ENCODE results near the gene ELK1.

Gene ELK1

GRCh38 chrX:47612418-47612817 is 37.9 kb downstream of the ELK1 start:
- no peak for DNase-seq (ENCODE audit: low read depth in 1 of 2, low spot score in 1 of 2)
- H3K27ac ChIP-seq (replicated peaks): no peak overlapping the region
- no peaks in the 10 kb centered on the region for H3K27me3 ChIP-seq (ENCODE audit: insufficient read depth, poor library complexity, severe bottlenecking)
- TF ChIP-seq SPI1 (IDR thresholded peaks at IDR 0.05; ENCODE audit: borderline replicate concordance, low read depth) (no peak), CTCF (IDR thresholded peaks at IDR 0.05; ENCODE audit: insufficient read depth, low read length) (no peak), GABPA (IDR thresholded peaks at IDR 0.05; ENCODE audit: low read depth) (no peak), POLR2AphosphoS5 (IDR thresholded peaks at IDR 0.05; ENCODE audit: low read depth) (no peak), REST (IDR thresholded peaks at IDR 0.05; ENCODE audit: insufficient replicate concordance, low read depth) (no peak)
- H3K4me3 ChIP-seq (replicated peaks; ENCODE audit: insufficient read depth, low read length): no peak overlapping the region

- DNase-seq (ENCODE audit: low read depth in 1 of 2, low spot score in 1 of 2): no peak
- TF ChIP-seq CTCF (IDR thresholded peaks at IDR 0.05; ENCODE audit: insufficient read depth, low read length): no peak
- TF ChIP-seq SPI1 (IDR thresholded peaks at IDR 0.05; ENCODE audit: borderline replicate concordance, low read depth): no peak
- TF ChIP-seq POLR2AphosphoS5 (IDR thresholded peaks at IDR 0.05; ENCODE audit: low read depth): no peak
- TF ChIP-seq GABPA (IDR thresholded peaks at IDR 0.05; ENCODE audit: low read depth): no peak
- H3K27me3 ChIP-seq (ENCODE audit: insufficient read depth, poor library complexity, severe bottlenecking): no peaks in the 10 kb centered on the region
- H3K27ac ChIP-seq (replicated peaks): no peak overlapping the region
- no peak overlapping the region for H3K4me3 ChIP-seq (replicated peaks; ENCODE audit: insufficient read depth, low read length)
Observed at GRCh38 chrX:47611926-47612325, 38.4 kb downstream of the ELK1 start.

- H3K27me3 ChIP-seq (ENCODE audit: insufficient read depth, poor library complexity, severe bottlenecking): no peaks in the 10 kb centered on the region
- H3K4me3 ChIP-seq (replicated peaks; ENCODE audit: insufficient read depth, low read length): no peak overlapping the region
- H3K27ac ChIP-seq (replicated peaks): no peak overlapping the region
- TF ChIP-seq GABPA (IDR thresholded peaks at IDR 0.05; ENCODE audit: low read depth) (no peak), REST (IDR thresholded peaks at IDR 0.05; ENCODE audit: insufficient replicate concordance, low read depth) (no peak)
- no peak for DNase-seq (ENCODE audit: low read depth in 1 of 2, low spot score in 1 of 2)
Observed at GRCh38 chrX:47611489-47611888, 38.9 kb downstream of the ELK1 start.

GRCh38 chrX:47610511-47610910 is 39.9 kb downstream of the ELK1 start:
- Histone ChIP-seq H3K27ac (replicated peaks) (no peak overlapping the region), H3K27me3 (ENCODE audit: insufficient read depth, poor library complexity, severe bottlenecking) (no peaks in the 10 kb centered on the region), H3K4me3 (replicated peaks; ENCODE audit: insufficient read depth, low read length) (no peak overlapping the region)
- TF ChIP-seq SPI1 (IDR thresholded peaks at IDR 0.05; ENCODE audit: borderline replicate concordance, low read depth) (no peak), GABPA (IDR thresholded peaks at IDR 0.05; ENCODE audit: low read depth) (no peak), POLR2AphosphoS5 (IDR thresholded peaks at IDR 0.05; ENCODE audit: low read depth) (no peak)
- no peak for DNase-seq (ENCODE audit: low read depth in 1 of 2, low spot score in 1 of 2)

GRCh38 chrX:47608130-47608810 is 42.1 kb downstream of the ELK1 start:
- TF ChIP-seq SPI1 (IDR thresholded peaks at IDR 0.05; ENCODE audit: borderline replicate concordance, low read depth) (no peak), POLR2AphosphoS5 (IDR thresholded peaks at IDR 0.05; ENCODE audit: low read depth) (0 out of 2 replicates have a peak, but pooled peaks have one; percentile 26)
- peak in 1 of 2 experiments; percentile 33 for DNase-seq (ENCODE audit: low read depth in 1 of 2, low spot score in 1 of 2)
- no peak overlapping the region for H3K4me3 ChIP-seq (replicated peaks; ENCODE audit: insufficient read depth, low read length)
- no peaks in the 10 kb centered on the region for H3K27me3 ChIP-seq (ENCODE audit: insufficient read depth, poor library complexity, severe bottlenecking)
- H3K27ac ChIP-seq (replicated peaks): no peak overlapping the region

All from HL-60 (cell line).